Measurements from ENCODE around the gene MT2A.

DNA sequence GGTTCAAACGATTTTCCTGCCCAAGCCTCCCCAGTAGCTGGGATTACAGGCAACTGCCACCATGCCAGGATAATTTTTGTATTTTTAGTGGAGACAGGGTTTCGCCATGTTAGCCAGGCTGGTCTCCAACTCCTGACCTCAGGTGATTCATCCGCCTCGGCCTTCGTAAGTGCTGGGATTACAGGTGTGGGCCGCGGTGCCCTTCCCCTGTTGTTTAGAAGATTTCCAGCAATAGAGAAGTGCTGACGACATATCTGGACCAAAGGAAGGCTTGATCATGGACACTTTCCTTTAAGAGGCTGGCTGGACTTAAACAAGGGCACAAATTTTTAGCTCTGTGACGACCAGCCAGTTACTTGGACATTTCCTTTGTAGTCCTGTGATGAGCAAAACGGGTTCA lies 22.8 kb downstream of the MT2A start:
- TF ChIP-seq POLR2A (IDR thresholded peaks at IDR 0.05; ENCODE audit: low read length) (no peak), GATA1 (IDR thresholded peaks at IDR 0.05; ENCODE audit: low read depth, low read length) (no peak)
